A204.1 (cell line): ENCODE data around the gene GREB1L.

Source experiments
- FAIRE-seq: peaks from 2 replicates; lab custom pipeline; 2012; peaks lifted over from hg19 to GRCh38; lab: Jason Lieb, UNC

GREB1L gene

GRCh38 chr18:21489119-21489750 lies 247.2 kb downstream of the GREB1L start:
- FAIRE-seq, result peak; percentile 90

GRCh38 chr18:21489919-21490495 lies 248.0 kb downstream of the GREB1L start:
- FAIRE-seq, result no peak

DNA sequence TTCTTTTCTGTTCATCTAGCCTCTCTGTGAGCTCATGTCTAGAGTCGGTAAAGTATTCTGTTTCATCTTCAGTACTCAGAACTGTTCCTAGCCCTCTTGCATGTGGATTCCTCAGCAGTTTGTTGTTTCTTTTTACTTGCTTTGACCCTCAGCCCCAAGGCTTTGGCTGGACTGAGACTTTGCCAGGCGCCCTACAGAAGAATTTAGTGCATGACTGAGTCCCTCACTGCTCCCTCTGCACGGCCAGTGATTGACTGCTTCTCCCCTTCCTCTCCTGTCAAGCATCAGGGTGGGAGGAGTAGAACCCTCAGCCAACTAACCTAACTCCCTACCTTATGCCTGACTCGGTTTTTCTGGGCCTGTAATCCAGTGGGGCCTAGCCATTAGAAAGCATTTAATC lies 248.7 kb downstream of the GREB1L start:
- no peak for FAIRE-seq

- no peak for FAIRE-seq
These were observed 254.3 kb downstream of the GREB1L start for GRCh38 chr18:21496277-21496835.

- no peak for FAIRE-seq
These were observed 258.0 kb downstream of the GREB1L start for GRCh38 chr18:21499997-21500396.

DNA sequence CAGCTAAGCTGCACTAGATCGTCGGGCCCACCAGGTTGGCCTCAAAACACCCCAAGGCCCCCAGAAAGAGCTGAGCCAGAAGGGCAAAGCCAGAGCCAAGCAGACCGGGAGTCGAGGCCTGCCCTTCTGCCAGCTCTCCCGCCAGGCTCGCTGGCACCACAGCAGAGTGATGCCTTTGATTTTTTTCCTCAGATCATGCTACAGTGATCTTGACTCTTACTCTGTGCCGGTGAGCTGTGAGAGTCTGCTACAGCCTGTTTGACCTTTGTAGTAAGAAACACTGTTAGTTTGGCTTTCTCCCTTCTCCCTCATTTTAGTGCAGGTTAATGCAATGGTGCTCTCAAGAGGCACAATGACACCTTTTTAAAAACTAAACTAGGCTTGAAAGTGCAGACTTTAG lies 260.6 kb downstream of the GREB1L start:
- FAIRE-seq, result no peak

DNA sequence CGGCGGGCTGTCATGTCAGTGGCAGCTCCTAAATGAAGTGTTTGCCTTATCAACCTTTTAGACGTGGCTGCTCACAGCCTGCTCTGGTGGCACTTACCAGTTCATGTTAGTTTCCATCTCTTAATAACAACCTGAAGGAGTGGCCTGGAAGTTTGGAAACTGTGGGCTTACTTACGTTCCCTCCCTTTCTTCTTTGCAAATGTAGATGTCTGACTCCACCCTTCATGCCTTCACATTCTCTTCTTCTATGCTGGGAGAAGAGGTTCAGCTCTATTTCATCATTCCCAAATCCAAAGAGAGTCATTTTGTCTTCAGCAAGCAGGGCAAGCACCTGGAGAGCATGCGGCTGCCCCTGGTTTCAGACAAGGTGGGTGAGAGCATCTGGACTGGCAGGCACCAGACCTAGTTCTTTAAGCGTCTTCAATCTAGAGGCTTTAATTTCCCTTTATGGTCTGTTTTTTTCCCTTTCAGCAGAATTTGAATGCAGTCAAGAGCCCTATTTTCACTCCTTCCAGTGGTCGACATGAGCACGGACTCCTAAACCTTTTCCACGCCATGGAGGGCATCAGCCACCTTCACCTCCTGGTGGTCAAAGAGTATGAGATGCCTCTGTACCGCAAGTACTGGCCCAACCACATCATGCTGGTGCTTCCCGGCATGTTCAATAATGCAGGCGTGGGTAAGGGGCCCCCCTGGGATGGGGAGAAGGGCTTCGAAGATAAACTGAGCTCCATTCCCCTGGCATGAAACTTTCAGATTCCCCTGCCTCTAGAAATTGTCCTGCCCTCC lies 266.1 kb downstream of the GREB1L start:
- no peak for FAIRE-seq

- FAIRE-seq, result no peak
These were observed 267.0 kb downstream of the GREB1L start for GRCh38 chr18:21509062-21509461.

GRCh38 chr18:21513292-21513691 lies 271.3 kb downstream of the GREB1L start:
- no peak for FAIRE-seq

DNA sequence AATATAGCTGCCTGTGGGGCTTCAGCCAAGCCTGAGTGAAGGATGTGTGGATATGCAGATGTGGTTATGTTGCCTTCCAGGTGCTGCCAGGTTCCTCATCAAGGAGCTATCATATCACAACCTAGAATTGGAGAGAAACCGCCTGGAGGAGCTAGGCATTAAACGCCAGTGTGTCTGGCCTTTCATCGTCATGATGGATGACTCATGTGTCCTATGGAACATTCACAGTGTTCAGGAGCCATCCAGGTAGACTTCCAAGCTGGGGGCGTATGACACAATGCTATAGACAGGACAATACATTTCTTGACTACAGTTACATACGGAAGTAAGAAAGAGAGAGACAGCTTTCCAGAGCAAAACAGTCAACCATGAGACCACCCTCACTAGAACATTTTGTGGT lies 271.7 kb downstream of the GREB1L start:
- no peak for FAIRE-seq

DNA sequence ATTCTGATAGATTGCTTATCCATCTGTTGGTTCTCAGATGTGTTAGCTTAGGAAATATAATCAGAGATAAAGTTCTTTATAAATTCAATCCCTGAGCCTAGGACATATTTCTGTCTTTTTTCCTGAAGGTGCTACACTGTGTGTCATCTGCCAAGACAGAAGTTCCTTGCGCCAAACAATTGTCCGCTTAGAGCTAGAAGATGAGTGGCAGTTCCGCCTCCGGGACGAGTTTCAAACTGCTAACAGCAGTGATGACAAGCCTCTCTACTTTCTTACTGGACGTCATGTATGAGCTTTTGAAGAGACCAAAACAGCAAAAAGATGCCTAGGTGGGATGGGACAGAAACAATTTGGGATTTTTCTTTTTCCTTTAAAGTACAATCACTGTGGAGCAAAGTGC lies 280.5 kb downstream of the GREB1L start:
- FAIRE-seq, result no peak

GRCh38 chr18:21525916-21526315 lies 283.9 kb downstream of the GREB1L start:
- no peak for FAIRE-seq

DNA sequence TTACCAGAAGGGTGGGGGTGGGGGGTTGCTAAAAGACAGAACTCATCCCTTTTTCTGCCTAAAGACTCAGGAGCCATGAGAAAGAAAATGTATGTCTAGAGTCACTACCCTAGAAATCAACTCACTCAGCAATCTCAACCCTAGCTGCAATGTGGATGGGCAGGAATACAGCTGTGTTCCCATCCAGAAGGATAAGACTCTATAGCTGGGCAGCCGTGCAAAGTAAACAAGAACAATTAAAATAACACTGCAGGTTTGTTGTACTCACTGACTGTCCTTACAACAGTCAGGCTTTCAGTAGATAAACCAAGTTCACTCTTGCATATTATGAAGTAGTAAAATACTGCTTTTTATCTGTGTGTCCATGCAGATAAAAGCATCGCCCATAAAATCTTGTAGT lies 284.4 kb downstream of the GREB1L start:
- FAIRE-seq, result no peak

DNA sequence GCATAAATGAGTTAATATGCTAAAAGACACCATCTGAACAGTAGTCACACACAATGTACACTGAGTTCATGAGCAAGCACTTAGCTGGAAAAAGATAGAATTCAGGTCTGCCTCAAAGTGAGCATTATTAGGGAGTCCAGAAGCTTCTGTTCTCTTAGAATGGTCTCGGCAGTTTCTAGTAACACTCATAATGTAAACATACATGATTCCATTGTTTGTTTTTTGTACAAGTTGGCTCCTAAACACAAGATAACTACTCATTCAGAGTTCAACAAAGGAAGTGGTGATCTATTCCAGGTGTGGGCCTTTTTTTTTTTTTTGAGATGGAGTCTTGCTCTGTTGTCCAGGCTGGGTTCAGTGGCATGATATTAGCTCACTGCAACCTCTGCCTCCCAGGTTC lies 292.3 kb downstream of the GREB1L start:
- FAIRE-seq, result no peak

- FAIRE-seq, result no peak
These were observed 296.2 kb downstream of the GREB1L start for GRCh38 chr18:21538230-21538629.

GRCh38 chr18:21546423-21546822 lies 304.4 kb downstream of the GREB1L start:
- no peak for FAIRE-seq

DNA sequence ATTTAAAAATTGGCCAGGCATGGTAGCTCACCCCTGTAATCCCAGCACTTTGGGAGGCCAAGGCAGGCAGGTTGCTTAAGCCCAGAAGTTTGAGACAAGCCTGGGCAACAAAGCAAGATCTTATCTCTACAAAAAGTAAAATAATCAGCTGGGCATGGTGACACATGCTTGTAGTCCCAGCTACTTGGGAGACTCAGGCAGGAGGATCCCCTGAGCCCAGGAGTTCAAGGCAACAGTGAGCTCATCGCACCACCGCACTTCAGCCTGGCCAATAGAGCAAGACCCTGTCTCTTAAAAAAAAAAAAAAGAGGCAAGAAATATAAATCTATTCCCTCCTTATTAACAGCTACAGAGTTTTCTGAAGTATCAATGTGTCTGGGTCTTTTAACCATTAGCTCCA lies 306.6 kb downstream of the GREB1L start:
- no peak for FAIRE-seq

DNA sequence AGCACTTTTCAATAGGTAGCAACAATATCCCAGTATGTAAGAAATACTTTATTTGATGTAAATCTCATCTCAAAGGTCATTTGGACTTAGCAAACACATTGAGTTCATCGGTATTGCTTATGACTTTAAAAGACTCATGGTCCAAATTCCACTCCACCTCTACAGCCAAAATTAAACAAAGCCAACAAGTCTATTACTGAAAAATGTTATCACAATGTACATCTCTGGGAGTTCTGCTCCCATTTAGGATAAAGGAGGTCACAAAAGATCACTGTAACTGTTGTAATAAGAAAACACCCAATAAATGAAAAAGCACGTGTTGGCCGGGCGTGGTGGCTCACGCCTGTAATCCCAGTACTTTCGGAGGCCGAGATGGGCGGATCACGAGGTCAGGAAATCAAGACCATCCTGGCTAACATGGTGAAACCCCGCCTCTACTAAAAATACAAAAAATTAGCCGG lies 308.5 kb downstream of the GREB1L start:
- no peak for FAIRE-seq

DNA sequence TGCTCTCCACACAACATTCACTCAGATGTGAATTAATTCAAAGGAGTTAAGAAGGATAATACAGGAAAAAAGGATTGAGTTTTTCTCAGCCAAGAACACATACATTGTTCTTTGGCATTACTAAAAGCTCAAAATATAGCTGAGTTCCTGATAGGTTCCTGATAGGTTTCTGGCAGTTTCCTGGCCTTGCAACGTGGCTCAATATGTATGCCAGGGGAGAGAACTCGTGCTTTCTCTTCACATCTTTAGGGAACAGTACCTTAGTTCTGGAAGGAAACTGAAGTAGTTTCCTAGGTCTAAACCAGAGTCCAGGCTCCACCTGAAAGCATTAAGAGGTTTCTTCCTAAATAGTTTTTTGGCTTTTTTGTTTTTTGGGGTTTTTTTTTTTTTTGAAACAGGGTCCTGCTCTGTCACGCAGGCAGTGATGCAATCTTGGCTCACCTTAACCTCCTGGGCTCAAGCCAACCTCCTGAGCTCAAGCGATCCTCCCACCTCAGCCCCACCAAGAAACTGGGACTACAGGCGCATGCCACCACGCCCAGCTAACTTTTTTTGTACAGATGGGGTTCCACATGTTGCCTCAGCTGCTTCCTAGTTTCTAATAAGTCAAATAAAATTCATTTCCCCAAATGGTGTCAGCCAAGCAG lies 315.7 kb downstream of the GREB1L start:
- FAIRE-seq, result no peak

GRCh38 chr18:21559195-21559594 lies 317.2 kb downstream of the GREB1L start:
- FAIRE-seq, result no peak

DNA sequence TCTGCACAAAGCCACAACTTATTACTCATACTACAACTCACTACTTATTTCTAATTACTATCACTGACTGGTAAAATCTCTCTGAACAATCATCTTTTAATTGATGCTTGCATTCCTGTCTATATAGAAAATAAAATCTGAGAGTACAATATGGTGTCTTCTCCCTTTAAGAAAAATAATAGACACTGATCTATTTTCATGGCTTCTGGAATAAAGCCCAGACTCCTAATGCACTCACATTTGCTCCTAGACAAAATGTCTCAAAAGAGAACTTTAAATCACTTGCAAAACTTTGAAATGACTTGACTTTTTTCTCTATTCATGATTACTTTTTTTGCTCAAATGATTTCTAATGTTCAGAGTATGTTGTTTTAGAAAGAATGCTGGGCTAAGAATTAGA lies 329.7 kb downstream of the GREB1L start:
- no peak for FAIRE-seq
